Fibroblast of peridontal ligament (primary cell): ENCODE measurements around the gene SRC.

Experiments used
- DNase-seq: peaks from one replicate; pipeline ENCODE4 v3.0.0-alpha.2; 2010; ENCODE audit errors: extremely low read depth

SRC gene

DNA sequence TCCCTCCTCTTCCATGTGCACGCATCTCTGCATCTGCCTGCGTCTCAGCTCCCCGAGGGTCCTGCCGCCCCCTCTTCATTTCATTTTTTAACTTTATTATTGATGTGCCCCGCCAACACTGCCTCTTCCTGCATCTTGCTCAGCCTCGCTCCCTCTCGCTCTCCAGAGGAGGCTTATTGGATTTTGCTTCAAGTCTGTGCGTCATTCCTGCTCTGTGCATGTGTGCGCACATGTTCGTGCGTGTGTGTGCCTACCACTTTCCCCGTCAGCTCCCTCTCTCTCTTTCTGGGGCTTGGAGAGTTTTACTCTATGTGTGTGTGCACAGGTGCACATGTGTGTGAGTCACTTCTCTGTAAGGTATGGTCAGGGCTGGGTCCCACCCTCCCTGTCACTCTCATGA is 103.3 kb downstream of the SRC start:
- DNase-seq = no peak

DNA sequence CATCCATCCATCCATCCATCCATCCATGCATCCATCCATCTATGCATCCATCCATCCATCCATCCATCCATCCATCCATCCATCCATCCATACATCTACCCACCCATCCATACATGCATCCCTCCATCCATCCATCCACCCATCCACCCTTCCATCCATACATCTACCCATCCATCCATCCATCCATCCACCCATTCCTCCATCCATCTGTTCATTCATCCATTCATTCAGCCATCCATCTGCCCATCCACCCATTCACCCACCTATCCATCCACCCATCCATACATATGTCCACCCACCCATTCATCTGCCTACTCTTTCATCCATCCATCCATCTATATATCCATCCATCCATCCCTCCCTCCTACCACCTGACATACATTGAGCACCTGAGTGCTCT is 104.4 kb downstream of the SRC start:
- DNase-seq = no peak

DNA sequence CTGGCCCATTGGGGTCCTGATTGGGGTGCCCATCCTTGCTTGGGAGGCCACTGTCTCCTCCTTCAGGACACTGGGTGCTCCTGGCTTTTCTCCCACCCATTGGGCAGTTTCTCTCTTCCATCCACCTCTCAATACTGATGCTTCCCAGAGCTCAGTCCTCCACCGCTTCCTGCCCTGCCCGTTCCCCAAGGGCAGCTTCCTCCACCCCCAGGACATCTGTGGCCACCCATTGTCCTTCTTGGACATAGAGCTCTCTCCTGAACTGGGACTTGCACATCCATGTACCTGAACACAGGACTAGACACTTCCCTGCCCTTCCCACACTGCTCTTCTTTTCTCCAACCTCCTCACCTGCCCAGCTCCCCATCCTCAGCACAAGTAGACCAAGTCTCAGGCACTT is 105.7 kb downstream of the SRC start:
- no peak for DNase-seq

DNA sequence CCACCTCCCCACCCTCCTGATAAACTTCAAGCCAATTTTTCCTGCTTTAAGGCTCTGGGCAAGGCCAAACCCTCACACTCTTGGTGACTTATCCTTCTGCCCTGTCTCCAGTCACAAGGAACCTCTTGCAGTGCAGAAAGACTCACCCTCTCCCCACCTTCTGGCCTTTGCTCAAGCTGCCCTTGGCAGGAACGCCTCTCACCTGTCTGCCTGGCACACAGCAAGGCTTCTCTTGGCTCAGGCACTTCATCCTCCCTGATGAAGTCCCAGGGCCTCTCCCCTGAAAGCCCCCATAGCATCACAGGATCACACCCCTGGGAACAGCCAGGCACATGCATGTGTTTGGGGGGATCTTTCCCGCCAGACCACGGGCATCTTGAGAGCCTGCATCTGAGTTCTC is 106.3 kb downstream of the SRC start:
- DNase-seq = no peak

DNA sequence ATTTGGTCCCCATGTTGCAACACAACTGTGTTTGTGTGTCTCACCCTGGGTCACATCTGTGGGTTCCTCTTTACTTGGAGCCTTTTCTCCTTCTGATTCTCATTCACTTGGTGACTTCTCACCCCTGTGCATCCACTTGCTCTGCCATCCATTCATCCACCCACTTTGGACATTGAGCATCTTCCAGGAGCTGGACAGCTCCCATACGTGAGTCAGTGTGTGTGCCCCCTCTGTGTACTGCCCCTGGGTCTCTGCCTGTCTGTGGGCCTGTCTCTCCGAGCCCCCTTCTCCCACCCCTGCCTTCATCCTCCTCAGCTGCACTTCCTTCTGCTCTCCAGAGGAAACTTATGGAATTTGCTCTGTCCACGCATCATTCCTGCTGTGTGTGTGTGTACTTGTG is 107.3 kb downstream of the SRC start:
- no peak for DNase-seq

DNA sequence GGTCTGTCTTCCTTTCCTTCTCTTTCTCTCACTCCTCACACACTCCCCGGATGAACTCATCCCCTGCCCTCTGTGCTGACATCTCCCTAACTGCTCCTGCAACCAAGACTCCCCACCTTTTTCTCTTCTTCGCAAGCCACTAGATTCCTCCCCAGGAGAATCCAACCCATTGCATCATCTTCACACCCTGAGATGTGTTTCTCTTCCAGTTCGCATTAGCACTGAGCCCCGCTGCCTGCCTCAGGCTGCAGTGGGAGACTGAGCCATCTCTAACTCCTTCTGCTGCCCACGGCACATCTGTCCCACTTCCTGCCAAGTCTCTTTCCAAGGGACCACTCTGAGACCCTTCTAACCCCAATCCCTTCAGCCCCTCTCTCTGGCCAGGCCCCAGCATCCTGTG is 107.9 kb downstream of the SRC start:
- DNase-seq = no peak

DNA sequence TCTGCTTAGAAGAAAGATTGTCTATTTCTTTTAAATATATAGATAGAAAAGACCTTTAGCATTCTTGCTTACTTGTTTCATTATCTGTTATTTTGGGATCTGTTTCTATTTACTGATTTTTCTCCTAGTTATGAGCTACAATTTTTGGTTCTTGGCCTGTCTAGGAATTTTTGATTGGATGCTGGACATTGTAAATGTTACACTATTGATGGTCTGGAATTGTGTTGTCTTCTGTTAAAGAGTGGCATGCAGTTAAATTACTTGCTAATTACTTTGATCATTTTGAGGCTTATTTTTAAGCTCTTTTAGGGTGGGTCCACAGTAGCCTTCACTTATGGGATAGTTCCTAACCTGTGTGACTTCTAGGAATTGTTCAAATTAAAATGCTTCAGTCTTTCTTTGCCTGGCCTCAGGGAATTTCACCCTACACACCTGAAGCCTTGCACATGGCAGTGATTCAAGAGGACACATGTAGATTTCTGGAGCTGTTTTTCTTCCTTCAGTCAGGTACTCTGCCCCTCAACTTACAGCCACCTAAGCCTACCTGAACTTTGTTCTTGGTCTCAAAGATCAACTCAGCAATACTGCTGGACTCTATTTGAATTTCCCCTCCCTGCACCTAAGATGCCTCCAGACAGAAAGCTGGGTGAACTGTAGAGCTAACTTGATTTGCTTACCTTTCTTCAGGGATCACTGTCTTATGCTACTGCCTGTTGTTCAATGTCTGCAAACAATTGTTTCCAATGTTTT is 108.9 kb downstream of the SRC start:
- no peak for DNase-seq
